PFSK-1 (cell line): ENCODE measurements around the gene SRPK2.

ENCODE experiments used
- FOXP2 ChIP-seq: optimal IDR thresholded peaks from 2 replicates; pipeline ENCODE3; 2011; ENCODE audit warnings: borderline replicate concordance, control low read depth, inconsistent platforms; ENCODE audit not compliant: insufficient read depth; ENCODE audit errors: extremely low read length, extremely low read depth
- POLR2AphosphoS5 ChIP-seq: IDR thresholded peaks from 2 replicates; pipeline ENCODE4 v1.6.1; 2012; ENCODE audit warnings: low read depth, mild to moderate bottlenecking, control low read depth, low read length, moderate library complexity
- REST ChIP-seq, 2 experiments: IDR thresholded peaks; 2 replicates each; pipeline versions ENCODE4 v1.6.1 to v1.8.0; 2011 to 2012; ENCODE audit warnings: low read depth in 2 of 2, low read length in 2 of 2, control low read depth in 1 of 2, inconsistent platforms in 1 of 2, mild to moderate bottlenecking in 1 of 2, moderate library complexity in 1 of 2; ENCODE audit not compliant: insufficient read depth in 1 of 2
- SIN3A ChIP-seq: IDR thresholded peaks from 2 replicates; pipeline ENCODE4 v1.6.1; 2012; ENCODE audit warnings: mild to moderate bottlenecking, low read length, moderate library complexity, borderline replicate concordance; ENCODE audit not compliant: insufficient read depth
- TAF1 ChIP-seq: IDR thresholded peaks from 2 replicates; pipeline ENCODE4 v1.6.1; 2012; ENCODE audit warnings: low read length, control low read depth, borderline replicate concordance; ENCODE audit not compliant: insufficient read depth

Gene SRPK2

GRCh38 chr7:105204520-105204919 is 184.2 kb downstream of the SRPK2 start:
- TF ChIP-seq REST (IDR thresholded peaks at IDR 0.05; ENCODE audit: insufficient read depth in 1 of 2, low read depth in 2 of 2, low read length in 2 of 2) (no peak), SIN3A (no peak), FOXP2 (no peak), POLR2AphosphoS5 (no peak), TAF1 (no peak)

DNA sequence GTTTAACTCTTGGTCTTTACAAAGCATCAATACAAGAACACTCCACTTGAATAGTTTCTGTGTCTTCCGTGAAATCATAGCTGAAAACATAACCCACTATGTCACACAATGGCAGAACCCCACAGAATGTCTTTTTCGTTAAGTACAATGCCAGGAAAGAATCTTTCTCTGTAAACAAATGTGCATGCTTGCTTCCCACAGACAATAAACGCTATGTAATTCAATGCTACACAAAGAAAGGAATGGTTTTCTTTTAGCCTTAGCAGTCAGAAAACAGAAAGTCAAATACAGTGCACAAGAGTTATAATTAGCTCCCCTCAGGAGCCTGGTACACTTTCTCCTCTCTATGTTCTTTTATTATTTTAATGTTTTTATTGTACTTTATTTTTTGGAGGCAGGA is 186.1 kb downstream of the SRPK2 start:
- TF ChIP-seq REST (IDR thresholded peaks at IDR 0.05; ENCODE audit: insufficient read depth in 1 of 2, low read depth in 2 of 2, low read length in 2 of 2) (no peak), FOXP2 (no peak), TAF1 (no peak), SIN3A (no peak), POLR2AphosphoS5 (no peak)

DNA sequence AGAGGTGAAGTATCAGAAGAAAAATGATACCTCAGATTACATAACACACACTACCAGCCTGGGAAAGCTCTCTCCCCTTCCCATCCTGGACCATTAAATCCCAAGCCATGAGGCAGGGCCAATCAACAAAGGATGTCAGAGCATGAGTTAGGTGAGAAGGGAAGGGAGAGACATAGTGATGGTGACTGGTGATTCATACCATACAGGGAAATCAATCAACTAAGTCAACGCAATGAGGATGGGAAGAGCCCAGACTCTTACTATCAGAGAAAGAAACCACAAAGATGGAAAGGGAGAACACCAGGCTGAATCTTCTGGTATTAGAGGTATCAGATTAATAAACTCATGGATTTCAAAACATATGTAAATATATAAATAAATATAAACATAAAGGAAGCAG is 189.3 kb downstream of the SRPK2 start:
- TF ChIP-seq REST (IDR thresholded peaks at IDR 0.05; ENCODE audit: insufficient read depth in 1 of 2, low read depth in 2 of 2, low read length in 2 of 2) = no peak
- no peak for TF ChIP-seq FOXP2
- no peak for TF ChIP-seq TAF1
- no peak for TF ChIP-seq SIN3A
- no peak for TF ChIP-seq POLR2AphosphoS5

GRCh38 chr7:105198223-105198622 is 190.5 kb downstream of the SRPK2 start:
- TF ChIP-seq POLR2AphosphoS5 (no peak), REST (IDR thresholded peaks at IDR 0.05; ENCODE audit: insufficient read depth in 1 of 2, low read depth in 2 of 2, low read length in 2 of 2) (no peak), TAF1 (no peak), FOXP2 (no peak), SIN3A (no peak)

GRCh38 chr7:105196473-105196872 is 192.2 kb downstream of the SRPK2 start:
- TF ChIP-seq POLR2AphosphoS5 (no peak), FOXP2 (no peak), SIN3A (no peak), REST (IDR thresholded peaks at IDR 0.05; ENCODE audit: insufficient read depth in 1 of 2, low read depth in 2 of 2, low read length in 2 of 2) (no peak), TAF1 (no peak)
